ENCODE results near the gene SPARCL1.

SPARCL1 gene

GRCh38 chr4:87516683-87517082 lies 12.5 kb downstream of the SPARCL1 start:
- H3K27ac ChIP-seq = no peak overlapping the region
- TF ChIP-seq CTCF (IDR thresholded peaks at IDR 0.05) = no peak
- TF ChIP-seq ZFX (IDR thresholded peaks at IDR 0.05; ENCODE audit: borderline replicate concordance) = no peak

GRCh38 chr4:87512400-87512799 lies 16.8 kb downstream of the SPARCL1 start:
- TF ChIP-seq CTCF (IDR thresholded peaks at IDR 0.05) (no peak), ZFX (IDR thresholded peaks at IDR 0.05; ENCODE audit: borderline replicate concordance) (no peak)
- no peak overlapping the region for H3K27ac ChIP-seq

- TF ChIP-seq ZFX (IDR thresholded peaks at IDR 0.05; ENCODE audit: borderline replicate concordance) (no peak), CTCF (IDR thresholded peaks at IDR 0.05) (no peak)
- H3K27ac ChIP-seq = no peak overlapping the region
Measured at GRCh38 chr4:87511500-87511899, 17.7 kb downstream of the SPARCL1 start.

- no peak overlapping the region for H3K27ac ChIP-seq
- TF ChIP-seq ZFX (IDR thresholded peaks at IDR 0.05; ENCODE audit: borderline replicate concordance) = no peak
- no peak for TF ChIP-seq CTCF (IDR thresholded peaks at IDR 0.05)
Measured at GRCh38 chr4:87510747-87511146, 18.4 kb downstream of the SPARCL1 start.

- no peak overlapping the region for H3K27ac ChIP-seq
- TF ChIP-seq CTCF (IDR thresholded peaks at IDR 0.05) (no peak), ZFX (IDR thresholded peaks at IDR 0.05; ENCODE audit: borderline replicate concordance) (no peak)
Measured at GRCh38 chr4:87506974-87507701, 22.0 kb downstream of the SPARCL1 start.

- no peak overlapping the region for H3K27ac ChIP-seq
- TF ChIP-seq ZFX (IDR thresholded peaks at IDR 0.05; ENCODE audit: borderline replicate concordance) (no peak), CTCF (IDR thresholded peaks at IDR 0.05) (peak; percentile 56)
Measured at GRCh38 chr4:87505862-87506261, 23.3 kb downstream of the SPARCL1 start.

GRCh38 chr4:87502580-87503238 lies 26.5 kb downstream of the SPARCL1 start:
- TF ChIP-seq CTCF (IDR thresholded peaks at IDR 0.05) (no peak), ZFX (IDR thresholded peaks at IDR 0.05; ENCODE audit: borderline replicate concordance) (no peak)
- H3K27ac ChIP-seq = no peak overlapping the region

All from 22Rv1 (cell line).